Left ventricle myocardium inferior (tissue), 1 donor: ENCODE results near the gene GMFB. TPM values are rescaled to one million over a fixed set of nuclear protein-coding genes. Genes with fewer than 3 reads are reported as not detected.
"Not testable (repeated sequence)": the region's sequence is repeated elsewhere in the genome, so short reads cannot be mapped to it uniquely, and the experiment has no call there.

ENCODE experiments used
- DNase-seq: peaks from one replicate; pipeline ENCODE4 v3.0.0-alpha.2; 2020
- H3K27ac ChIP-seq: fragments of 200-600 bp; replicated peaks from 2 replicates; pipeline ENCODE4 v1.8.0; 2021
- H3K27me3 ChIP-seq: fragments of 200-600 bp; 2 replicates; pipeline ENCODE4 v1.8.0; 2021; ENCODE audit warnings: low read depth
- H3K36me3 ChIP-seq: fragments of 200-600 bp; 2 replicates; pipeline ENCODE4 v1.8.0; 2021
- H3K4me1 ChIP-seq: fragments of 200-600 bp; 2 replicates; pipeline ENCODE4 v1.8.0; 2021
- H3K4me3 ChIP-seq: fragments of 200-600 bp; 2 replicates; pipeline ENCODE4 v1.8.0; 2021; ENCODE audit warnings: mild to moderate bottlenecking, moderate library complexity
- H3K9me3 ChIP-seq: fragments of 200-600 bp; replicated peaks from 2 replicates; pipeline ENCODE4 v1.8.0; 2021
- intact Hi-C: fragments of 100-400 bp; cut with micrococcal nuclease; formaldehyde crosslinking; loops from one replicate; pipeline ENCODE4 v1.11.0; 2022
- total RNA-seq: library from RNA; stranded (reverse); fragmentation: NEBNext Ultra II Directional; extraction: Animal tissue kit (Norgen Biotek cat#: 25700); gene quantifications from one replicate; pipeline ENCODE4 v1.2.1, GENCODE V29; 2021
- TF ChIP-seq, protein P1 (sequence below): fragments of 200-600 bp; IDR thresholded peaks from 2 replicates; pipeline ENCODE4 v1.8.0; 2021; ENCODE audit warnings: antibody characterized with exemption, mild to moderate bottlenecking, borderline replicate concordance
- donor health status: DM: no; HTN: yes; CAD: no; lungs with severe emphysema.

The GMFB gene
- total RNA-seq, 1 donor from 2014 or later: 23.4 TPM

DNA sequence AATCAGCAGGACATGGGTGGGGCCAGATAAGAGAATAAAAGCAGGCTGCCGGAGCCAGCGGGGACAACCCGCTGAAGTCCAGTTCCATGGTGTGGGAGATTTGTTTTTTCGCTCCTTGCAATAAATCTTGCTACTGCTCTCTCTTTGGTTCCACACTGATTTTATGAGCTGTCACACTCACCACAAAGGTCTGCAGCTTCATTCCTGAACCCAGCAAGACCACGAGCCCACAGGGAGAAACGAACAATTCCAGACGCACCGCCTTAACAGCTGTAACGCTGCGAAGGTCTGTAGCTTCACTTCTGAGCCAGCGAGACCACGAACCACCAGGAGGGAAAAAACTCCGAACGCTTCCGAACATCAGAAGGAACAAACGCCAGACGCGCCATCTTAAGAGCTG, 44.8 kb downstream of the GMFB start:
- no peak overlapping the region for H3K4me3 ChIP-seq
- TF ChIP-seq, protein P1, sequence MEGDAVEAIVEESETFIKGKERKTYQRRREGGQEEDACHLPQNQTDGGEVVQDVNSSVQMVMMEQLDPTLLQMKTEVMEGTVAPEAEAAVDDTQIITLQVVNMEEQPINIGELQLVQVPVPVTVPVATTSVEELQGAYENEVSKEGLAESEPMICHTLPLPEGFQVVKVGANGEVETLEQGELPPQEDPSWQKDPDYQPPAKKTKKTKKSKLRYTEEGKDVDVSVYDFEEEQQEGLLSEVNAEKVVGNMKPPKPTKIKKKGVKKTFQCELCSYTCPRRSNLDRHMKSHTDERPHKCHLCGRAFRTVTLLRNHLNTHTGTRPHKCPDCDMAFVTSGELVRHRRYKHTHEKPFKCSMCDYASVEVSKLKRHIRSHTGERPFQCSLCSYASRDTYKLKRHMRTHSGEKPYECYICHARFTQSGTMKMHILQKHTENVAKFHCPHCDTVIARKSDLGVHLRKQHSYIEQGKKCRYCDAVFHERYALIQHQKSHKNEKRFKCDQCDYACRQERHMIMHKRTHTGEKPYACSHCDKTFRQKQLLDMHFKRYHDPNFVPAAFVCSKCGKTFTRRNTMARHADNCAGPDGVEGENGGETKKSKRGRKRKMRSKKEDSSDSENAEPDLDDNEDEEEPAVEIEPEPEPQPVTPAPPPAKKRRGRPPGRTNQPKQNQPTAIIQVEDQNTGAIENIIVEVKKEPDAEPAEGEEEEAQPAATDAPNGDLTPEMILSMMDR: no peak
- no peak for DNase-seq
- no peaks in the 10 kb centered on the region for H3K27me3 ChIP-seq
- no peaks in the 10 kb centered on the region for H3K36me3 ChIP-seq
- H3K9me3 ChIP-seq: no peaks in the 10 kb centered on the region
- no peak overlapping the region for H3K27ac ChIP-seq
- intact Hi-C loops: no loop called here
- peaks cover 22% of the 10 kb centered on the region for H3K4me1 ChIP-seq

DNA sequence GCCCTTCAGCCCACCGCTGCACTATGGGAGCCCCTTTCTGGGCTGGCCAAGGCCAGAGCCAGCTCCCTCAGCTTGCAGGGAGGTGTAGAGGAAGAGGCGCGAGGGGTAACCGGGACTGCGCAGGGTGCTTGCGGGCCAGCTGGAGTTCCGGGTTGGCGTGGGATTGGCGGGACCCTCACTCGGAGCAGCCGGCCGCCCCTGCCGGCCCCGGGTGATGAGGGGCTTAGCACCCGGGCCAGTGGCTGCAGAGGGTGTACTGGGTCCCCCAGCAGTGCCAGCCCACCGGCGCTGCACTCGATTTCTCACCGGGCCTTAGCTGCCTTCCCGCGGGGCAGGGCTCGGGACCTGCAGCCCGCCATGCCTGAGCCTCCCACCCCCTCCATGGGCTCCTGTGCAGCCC, 45.8 kb downstream of the GMFB start:
- peaks cover 32% of the 10 kb centered on the region for H3K4me1 ChIP-seq
- H3K27ac ChIP-seq, intact Hi-C loops, H3K36me3 ChIP-seq, H3K4me3 ChIP-seq, H3K9me3 ChIP-seq, H3K27me3 ChIP-seq, DNase-seq: not testable (repeated sequence)

GRCh38 chr14:54440873-54441868, 47.6 kb downstream of the GMFB start, which contains the start of gene CNIH1:
CNIH1 (minus strand) TSS chr14:54441374; CDS start chr14:54441327, 47 bp downstream.
- H3K9me3 ChIP-seq: no peaks in the 10 kb centered on the region
- H3K27me3 ChIP-seq: no peaks in the 10 kb centered on the region
- intact Hi-C loops: no loop called here
- no peaks in the 10 kb centered on the region for H3K36me3 ChIP-seq
- peak within 1 kb of the TSS; percentile 77 for H3K4me3 ChIP-seq
- H3K4me1 ChIP-seq: peaks cover 46% of the 10 kb centered on the region
- TF ChIP-seq, protein P1: peak; percentile 97
- peak within 1 kb of the TSS; percentile 97 for H3K27ac ChIP-seq
- peak; percentile 93 for DNase-seq

- Histone ChIP-seq H3K4me3 (peak overlapping the region; percentile 77), H3K27me3 (no peaks in the 10 kb centered on the region), H3K4me1 (peaks cover 53% of the 10 kb centered on the region), H3K27ac (peak overlapping the region; percentile 97), H3K36me3 (no peaks in the 10 kb centered on the region), H3K9me3 (no peaks in the 10 kb centered on the region)
- intact Hi-C loops: no loop called here
- TF ChIP-seq, protein P1: no peak
- no peak for DNase-seq
Observed at GRCh38 chr14:54440476-54440872, 48.3 kb downstream of the GMFB start.

DNA sequence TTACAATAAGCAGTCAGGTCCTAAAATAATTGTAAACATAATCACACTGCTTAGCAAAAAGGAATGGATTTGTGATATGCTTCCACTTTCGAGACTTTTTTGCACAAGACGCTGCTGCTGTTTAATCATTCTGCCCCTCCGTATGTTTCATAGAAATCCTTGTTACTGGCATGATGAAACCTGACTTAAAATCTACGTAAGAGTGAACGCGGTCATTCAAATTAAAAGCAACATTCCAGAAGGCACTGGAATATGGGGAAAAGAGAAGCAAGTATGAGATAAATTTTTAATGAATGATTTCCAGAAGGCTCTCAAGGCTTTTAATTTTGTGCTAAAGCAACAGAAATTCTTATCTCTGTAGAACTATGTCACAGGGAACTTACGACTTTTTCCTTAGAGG, 48.7 kb downstream of the GMFB start:
- H3K27ac ChIP-seq: peak overlapping the region; percentile 97
- no peaks in the 10 kb centered on the region for H3K36me3 ChIP-seq
- peaks cover 57% of the 10 kb centered on the region for H3K4me1 ChIP-seq
- TF ChIP-seq, protein P1: no peak
- peak overlapping the region; percentile 77 for H3K4me3 ChIP-seq
- H3K27me3 ChIP-seq: no peaks in the 10 kb centered on the region
- no peak for DNase-seq
- no peaks in the 10 kb centered on the region for H3K9me3 ChIP-seq
- intact Hi-C loops: no loop called here

GRCh38 chr14:54438703-54439102, 50.1 kb downstream of the GMFB start:
- Histone ChIP-seq H3K9me3 (no peaks in the 10 kb centered on the region), H3K4me3 (no peak overlapping the region), H3K27ac (no peak overlapping the region), H3K27me3 (no peaks in the 10 kb centered on the region), H3K36me3 (no peaks in the 10 kb centered on the region), H3K4me1 (peaks cover 70% of the 10 kb centered on the region)
- DNase-seq: no peak
- TF ChIP-seq, protein P1: no peak
- intact Hi-C loops: no loop called here

DNA sequence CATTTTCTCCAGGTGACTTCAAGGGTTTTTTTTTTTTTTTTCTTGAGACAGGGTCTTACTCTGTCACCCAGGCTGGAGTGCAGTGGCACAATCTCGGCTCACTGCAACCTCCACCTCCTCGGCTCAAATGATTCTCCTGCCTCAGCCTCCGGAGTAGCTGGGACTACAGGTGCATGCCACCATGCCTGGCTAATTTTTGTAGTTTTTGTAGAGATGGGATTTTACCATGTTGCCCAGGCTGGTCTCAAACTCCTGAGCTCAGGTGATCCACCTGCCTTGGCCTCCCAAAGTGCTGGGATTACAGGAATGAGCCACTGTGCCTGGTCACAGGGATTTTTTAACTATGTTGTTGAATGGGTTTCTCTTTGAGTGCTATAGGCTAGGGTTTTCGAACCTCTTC, 50.8 kb downstream of the GMFB start:
- intact Hi-C loops, H3K27ac ChIP-seq, H3K36me3 ChIP-seq, DNase-seq, H3K9me3 ChIP-seq, H3K27me3 ChIP-seq, H3K4me3 ChIP-seq: not testable (repeated sequence)
- peaks cover 78% of the 10 kb centered on the region for H3K4me1 ChIP-seq
